Activated CD8-positive, alpha-beta memory T cell treated with anti-CD3 and anti-CD28 coated beads, Interleukin-2, amount 50 U/mL, for 24 hours (primary cell): ENCODE results near the gene TFIP11.

Experiments
- DNase-seq: peaks from one replicate; pipeline ENCODE4 v3.0.0-alpha.2; 2020; ENCODE audit errors: extremely low read depth

Gene TFIP11

DNA sequence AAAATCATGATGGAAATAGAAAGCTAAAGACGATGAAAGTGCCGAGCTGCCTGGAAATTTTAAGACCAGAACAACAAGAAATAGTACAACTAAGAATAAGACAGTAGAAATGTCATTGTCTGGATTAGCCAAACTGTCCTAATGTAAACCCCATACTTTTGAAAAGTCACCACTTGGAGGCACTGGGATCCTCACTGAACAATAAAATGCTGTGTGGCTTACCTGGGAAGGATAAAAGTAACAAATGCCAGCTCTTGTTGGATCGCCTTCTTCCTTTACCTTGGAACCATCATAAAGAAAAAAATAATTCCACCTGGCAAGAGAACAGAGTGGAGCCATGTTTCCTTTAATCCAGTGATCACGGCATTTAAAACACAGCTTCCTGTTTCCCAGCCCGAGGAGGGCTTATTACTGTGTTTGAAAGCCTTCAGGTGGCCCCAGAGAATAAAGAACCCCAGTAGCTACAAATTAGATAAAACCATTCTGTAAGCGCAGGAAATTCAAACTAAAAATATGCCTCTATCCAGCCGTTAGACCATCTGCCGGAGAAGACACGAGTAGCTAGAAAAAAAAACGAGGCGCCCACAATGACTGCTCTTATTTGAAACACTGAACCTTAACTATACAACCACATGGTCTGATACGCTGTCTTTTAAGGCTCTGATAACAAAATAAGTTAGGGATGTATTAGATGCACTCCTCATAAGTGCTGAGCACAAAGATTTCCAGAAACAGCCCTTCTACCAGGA, 33.1 kb downstream of the TFIP11 start:
- DNase-seq: no peak

- DNase-seq: no peak
Measured at GRCh38 chr22:26477341-26477731, 34.9 kb downstream of the TFIP11 start.

- no peak for DNase-seq
Measured at GRCh38 chr22:26476705-26477340, 35.5 kb downstream of the TFIP11 start.

GRCh38 chr22:26474682-26475081, 37.6 kb downstream of the TFIP11 start:
- DNase-seq: no peak

DNA sequence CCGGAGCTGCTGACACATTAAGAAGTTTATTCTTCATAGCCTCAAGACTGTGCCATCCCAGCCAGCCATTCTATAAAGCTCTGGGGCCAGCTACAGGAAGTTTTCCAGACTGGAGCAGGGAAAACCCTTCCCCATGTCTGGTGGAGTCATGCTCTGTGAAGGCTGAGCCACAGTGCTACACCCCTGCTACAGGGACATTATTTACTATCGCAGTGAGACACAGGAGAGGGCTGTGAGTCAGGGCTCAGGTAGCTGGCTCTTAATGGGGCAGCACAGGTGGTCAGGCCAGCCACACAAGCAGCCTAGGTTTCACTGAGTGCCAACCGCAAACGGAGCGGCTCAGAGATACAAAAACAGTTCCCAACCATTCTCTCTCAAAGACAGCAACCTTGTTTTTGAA, 40.8 kb downstream of the TFIP11 start:
- DNase-seq: no peak

GRCh38 chr22:26470807-26471206, 41.5 kb downstream of the TFIP11 start:
- no peak for DNase-seq

DNA sequence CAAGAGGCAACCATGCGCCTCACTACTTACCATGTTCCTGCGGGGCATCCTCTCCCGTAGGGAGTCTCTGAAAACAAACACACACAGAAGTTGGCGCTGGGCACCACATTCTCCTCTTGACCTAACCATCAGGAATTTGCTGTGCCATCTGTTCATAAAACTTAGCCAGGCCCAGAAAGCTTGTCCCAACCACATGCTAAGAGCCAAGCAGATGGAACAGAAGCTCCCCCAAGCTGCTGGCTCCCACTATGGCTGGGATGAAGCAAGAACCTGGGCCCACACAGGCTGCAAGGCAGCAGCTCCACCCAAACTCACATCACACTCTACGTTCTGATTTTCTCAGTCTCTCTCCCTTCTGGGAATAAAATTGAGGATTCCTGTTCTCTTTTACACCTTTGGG, 46.1 kb downstream of the TFIP11 start:
- DNase-seq: no peak

- DNase-seq: no peak
Measured at GRCh38 chr22:26464312-26464711, 48.0 kb downstream of the TFIP11 start.

- no peak for DNase-seq
Measured at GRCh38 chr22:26463688-26464087, 48.6 kb downstream of the TFIP11 start.

- DNase-seq: no peak
Measured at GRCh38 chr22:26463101-26463661, 49.1 kb downstream of the TFIP11 start.

GRCh38 chr22:26462641-26463040, 49.6 kb downstream of the TFIP11 start:
- DNase-seq: no peak

DNA sequence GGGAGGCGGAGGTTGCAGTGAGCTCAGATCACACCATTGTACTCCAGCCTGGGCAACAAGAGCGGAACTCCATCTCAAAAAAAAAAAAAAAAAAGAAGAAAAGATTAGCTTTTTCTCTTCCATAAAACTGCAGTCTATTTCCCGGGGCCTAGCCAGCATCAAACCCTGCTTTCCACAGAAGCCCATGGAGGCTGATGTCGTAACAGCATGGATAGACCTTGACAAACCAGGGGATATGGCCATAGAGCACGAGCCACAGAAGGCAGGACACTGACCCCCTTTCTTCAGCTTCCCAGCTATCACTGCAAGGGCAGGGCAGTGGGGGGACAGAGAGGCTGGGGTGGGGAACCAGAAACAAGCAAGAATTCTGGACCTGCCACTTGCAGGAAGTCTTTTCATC, 50.2 kb downstream of the TFIP11 start:
- DNase-seq: no peak

GRCh38 chr22:26461188-26461810, 51.0 kb downstream of the TFIP11 start:
- no peak for DNase-seq

DNA sequence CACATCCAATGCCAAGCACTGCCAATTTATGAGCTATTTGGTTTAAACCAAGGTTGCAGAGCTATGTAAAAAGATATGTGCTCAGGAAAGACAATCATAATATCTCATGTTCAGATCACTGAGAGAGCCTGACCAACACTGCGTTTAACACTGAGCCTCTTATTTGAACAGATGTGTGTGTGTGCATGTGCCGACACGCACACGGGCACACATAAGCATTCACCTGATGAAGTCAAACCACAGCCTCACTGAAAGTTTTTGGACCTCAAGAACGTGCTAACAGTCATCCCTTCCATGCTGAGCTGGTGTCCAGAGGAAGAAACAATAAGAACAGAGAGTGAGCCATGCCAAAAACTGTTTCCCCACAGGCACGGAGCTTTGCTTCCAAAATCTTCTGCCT, 52.1 kb downstream of the TFIP11 start:
- no peak for DNase-seq

DNA sequence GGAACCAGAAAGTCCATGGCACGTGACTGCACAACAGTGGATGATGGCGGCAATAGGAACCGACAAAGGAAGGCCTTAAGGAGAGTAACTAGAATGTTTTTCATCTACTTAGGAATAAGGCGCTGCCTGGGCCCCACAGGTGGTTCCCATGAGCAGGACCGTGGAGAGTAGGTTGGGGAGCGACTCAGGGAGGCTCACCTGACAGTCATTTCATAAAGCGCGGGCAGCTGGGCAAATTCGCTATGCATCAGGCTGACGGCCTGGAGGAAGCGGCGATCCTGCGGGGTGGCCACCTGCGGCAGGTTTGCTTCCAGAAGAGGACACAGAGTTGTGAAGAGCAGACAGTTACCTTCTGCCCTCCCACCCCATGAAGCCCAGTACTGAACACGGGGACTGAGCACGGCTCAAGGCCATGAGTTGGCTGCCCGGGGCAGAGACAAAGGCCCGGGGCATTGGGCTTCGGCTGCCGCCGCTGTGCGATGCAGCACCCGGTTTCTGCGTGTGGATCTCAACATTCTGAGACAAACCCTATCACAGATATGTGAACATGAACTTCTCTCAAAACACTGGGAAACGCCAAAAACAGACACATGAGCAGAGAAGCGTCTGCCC, 54.5 kb downstream of the TFIP11 start:
- DNase-seq: no peak

DNA sequence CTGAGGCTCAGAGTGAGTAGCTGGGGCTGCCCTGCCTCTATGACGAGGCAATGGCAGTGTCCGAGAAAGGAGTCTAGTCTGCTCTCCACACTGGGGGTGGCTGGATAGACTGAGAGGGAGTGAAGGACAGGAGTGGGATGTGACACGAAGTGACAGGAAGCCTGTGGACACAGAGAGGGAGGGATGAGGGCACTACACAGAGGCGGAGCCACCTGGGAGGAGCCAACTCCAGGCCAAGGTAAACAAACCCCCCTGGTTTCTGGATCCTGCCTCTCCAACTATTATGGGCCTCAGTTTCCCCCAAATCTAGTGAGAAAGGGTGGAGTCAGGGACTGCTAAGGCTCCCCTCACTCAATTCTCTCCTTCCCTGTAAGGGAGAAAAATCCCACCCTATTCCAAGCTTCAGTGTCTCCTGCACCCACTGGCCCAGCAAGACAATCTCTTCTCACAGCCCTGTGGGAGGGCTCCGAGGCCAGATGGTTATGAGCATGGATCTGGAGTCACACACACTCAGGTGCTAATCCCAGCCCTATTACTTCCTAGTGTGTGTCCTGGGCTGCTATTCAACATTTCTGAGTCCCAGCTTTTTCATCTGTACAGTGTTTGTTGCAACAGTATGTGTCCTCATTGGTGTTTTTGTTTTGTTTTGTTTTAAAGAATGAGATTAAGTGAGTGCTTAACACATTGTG, 58.3 kb downstream of the TFIP11 start:
- no peak for DNase-seq

- no peak for DNase-seq
Measured at GRCh38 chr22:26453216-26453615, 59.1 kb downstream of the TFIP11 start.

DNA sequence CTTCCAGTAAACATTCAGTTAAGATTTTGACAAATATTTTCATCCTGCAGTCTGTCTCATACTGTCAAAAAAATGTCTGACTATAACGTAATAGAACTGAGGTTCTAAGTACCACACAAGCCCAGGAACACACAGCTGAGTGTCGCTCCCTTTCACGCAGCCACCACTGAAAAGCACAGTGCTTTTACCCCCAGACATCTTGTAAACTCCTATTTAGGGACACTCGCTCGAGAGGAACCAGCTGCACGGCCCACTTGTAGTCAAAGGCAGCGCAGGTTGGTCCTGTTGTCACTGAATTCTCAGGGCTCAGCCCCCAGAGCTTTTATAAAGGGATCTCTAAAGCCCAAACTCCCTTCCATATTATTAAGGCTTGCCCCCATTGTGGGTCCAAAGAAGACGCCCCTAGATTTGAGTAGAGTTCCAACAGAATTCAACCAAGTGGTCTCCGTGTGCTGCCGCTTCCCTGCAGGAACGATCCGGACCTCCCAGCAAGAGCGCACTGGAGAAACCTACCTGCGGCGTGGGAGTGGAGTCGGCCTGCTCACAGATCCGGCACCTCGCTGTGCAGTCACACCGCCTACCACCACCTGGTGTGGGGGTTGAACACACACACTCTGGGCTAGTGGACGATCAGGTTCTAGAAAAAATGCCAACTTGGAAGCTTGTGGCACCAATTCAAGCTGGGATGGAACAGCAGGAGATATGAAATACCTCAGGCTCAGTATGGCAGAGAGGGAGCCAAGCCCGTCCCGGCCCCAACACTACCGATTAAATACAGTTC, 59.8 kb downstream of the TFIP11 start:
- DNase-seq: no peak

DNA sequence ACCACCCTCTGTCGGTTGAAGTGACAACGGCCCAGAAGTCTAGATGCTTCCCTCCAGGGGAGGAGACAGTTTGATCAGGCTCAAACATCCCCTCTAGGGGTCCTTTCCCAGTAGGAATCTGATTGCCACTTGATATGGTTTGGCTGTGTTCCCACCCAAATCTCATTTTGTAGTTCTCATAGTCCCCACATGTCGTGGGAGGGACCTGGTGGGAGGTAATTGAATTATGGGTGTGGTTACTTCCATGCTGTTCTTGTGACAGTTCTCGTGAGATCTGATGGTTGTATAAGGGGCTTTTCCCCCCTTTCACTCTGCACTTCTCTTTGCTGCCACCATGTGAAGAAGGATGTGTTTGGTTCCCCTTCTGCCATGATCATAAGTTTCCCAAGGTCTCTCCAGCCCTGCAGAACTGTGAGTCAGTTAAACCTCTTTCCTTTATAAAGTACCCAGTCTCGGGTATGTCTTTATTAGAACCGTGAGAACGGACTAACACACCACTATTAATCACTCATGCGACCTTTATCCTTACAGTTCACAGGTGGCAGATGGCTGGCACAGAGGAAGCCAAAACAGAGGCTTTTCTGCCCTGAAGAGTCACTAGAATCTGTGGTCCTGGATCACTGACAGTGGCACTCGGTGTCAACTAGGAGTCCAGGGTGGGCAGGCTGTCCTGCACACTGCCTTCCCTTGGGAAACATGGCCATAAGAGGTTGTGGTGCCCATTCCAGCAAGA, 61.7 kb downstream of the TFIP11 start:
- DNase-seq: no peak

DNA sequence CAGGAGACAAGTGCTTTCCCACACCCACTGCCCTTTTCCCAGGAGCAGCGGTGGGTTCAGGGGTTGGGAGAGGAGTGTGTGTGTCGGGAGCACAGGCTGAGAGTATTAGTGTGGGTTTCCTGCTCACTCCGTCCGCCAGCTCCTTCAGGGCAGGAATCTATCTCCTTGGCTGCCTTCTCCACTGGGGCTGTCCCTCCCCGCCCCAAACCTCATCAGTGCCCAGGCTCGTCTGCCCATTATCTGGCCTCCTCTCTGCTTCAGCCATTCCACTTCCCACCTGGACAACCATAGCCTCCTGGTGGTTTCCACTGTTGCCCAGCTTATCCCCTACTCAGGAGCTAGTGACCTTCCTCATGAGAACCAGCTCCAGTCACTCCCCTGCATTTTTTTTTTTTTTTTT, 63.3 kb downstream of the TFIP11 start:
- DNase-seq: no peak
